OCI-LY1 (cell line): Measurements from ENCODE around the gene HOOK2.

Experiments
- H2AFZ ChIP-seq: fragments of 200-600 bp; sonication (generic), shearing (Covaris generic); 2 replicates; pipeline ENCODE4 v1.6.0; 2014; ENCODE audit warnings: antibody characterized with exemption, mild to moderate bottlenecking, low read length
- H3F3A ChIP-seq: fragments of 200-600 bp; sonication (generic), shearing (Covaris generic); 2 replicates; pipeline ENCODE4 v1.6.0; 2014; ENCODE audit warnings: mild to moderate bottlenecking, antibody characterized with exemption, low read length, moderate library complexity; ENCODE audit not compliant: insufficient read depth
- H3K27ac ChIP-seq: fragments of 200-600 bp; sonication (generic); 2 replicates; pipeline ENCODE4 v1.5.1; 2014; ENCODE audit warnings: low read length, mixed run types, mild to moderate bottlenecking, low read depth; ENCODE audit not compliant: poor library complexity, severe bottlenecking
- H3K27me3 ChIP-seq: fragments of 200-600 bp; sonication (generic); 2 replicates; pipeline ENCODE4 v1.6.0; 2014; ENCODE audit warnings: antibody characterized with exemption, mild to moderate bottlenecking, low read length, moderate library complexity; ENCODE audit not compliant: insufficient read depth
- H3K36me3 ChIP-seq: fragments of 200-600 bp; sonication (generic); 2 replicates; pipeline ENCODE4 v1.6.1; 2014; ENCODE audit warnings: mild to moderate bottlenecking, antibody characterized with exemption, low read length, moderate library complexity, mixed read lengths; ENCODE audit not compliant: insufficient read depth
- H3K4me1 ChIP-seq: fragments of 200-600 bp; sonication (generic); 2 replicates; pipeline ENCODE4 v1.5.1; 2014; ENCODE audit warnings: mild to moderate bottlenecking, low read length, moderate library complexity; ENCODE audit not compliant: insufficient read depth, severe bottlenecking
- H3K4me2 ChIP-seq: fragments of 200-600 bp; sonication (generic), shearing (Covaris generic); 2 replicates; pipeline ENCODE4 v1.6.1; 2014; ENCODE audit warnings: low read length
- H3K4me3 ChIP-seq: fragments of 200-600 bp; sonication (generic); 2 replicates; pipeline ENCODE4 v1.5.1; 2014; ENCODE audit warnings: low read length, low read depth, mild to moderate bottlenecking, mixed read lengths; ENCODE audit not compliant: poor library complexity, severe bottlenecking
- H3K79me2 ChIP-seq: fragments of 200-600 bp; shearing (Covaris generic); 2 replicates; pipeline ENCODE4 v1.6.1; 2016; ENCODE audit warnings: mixed run types, low read length, mixed read lengths; ENCODE audit not compliant: insufficient read depth
- H3K9ac ChIP-seq: fragments of 200-600 bp; sonication (generic), shearing (Covaris generic); 2 replicates; pipeline ENCODE4 v1.6.1; 2014; ENCODE audit warnings: mild to moderate bottlenecking, low read length, mixed read lengths
- H3K9me2 ChIP-seq: fragments of 200-600 bp; sonication (generic), shearing (Covaris generic); 2 replicates; pipeline ENCODE4 v1.6.1; 2014; ENCODE audit warnings: low read depth, mild to moderate bottlenecking, low read length, mixed read lengths
- H3K9me3 ChIP-seq: fragments of 200-600 bp; shearing (Covaris generic); 2 replicates; pipeline ENCODE4 v1.6.1; 2014; ENCODE audit warnings: low read length, mixed read lengths
- H4K20me1 ChIP-seq: fragments of 200-600 bp; sonication (generic), shearing (Covaris generic); 2 replicates; pipeline ENCODE4 v1.6.0; 2016; ENCODE audit warnings: mild to moderate bottlenecking, low read length; ENCODE audit not compliant: insufficient read depth
- CTCF ChIP-seq: fragments of 200-600 bp; sonication (generic), shearing (Covaris generic); IDR thresholded peaks from 2 replicates; pipeline ENCODE4 v1.5.1; 2017; ENCODE audit warnings: mild to moderate bottlenecking, antibody characterized with exemption, low read length, moderate library complexity, mixed read lengths
- EZH2 ChIP-seq: fragments of 200-600 bp; sonication (generic), shearing (Covaris generic); IDR thresholded peaks from 2 replicates; pipeline ENCODE4 v1.8.0; 2017; ENCODE audit warnings: borderline replicate concordance, mixed run types, mild to moderate bottlenecking, antibody characterized with exemption, low read length, moderate library complexity, mixed read lengths

The HOOK2 gene

DNA sequence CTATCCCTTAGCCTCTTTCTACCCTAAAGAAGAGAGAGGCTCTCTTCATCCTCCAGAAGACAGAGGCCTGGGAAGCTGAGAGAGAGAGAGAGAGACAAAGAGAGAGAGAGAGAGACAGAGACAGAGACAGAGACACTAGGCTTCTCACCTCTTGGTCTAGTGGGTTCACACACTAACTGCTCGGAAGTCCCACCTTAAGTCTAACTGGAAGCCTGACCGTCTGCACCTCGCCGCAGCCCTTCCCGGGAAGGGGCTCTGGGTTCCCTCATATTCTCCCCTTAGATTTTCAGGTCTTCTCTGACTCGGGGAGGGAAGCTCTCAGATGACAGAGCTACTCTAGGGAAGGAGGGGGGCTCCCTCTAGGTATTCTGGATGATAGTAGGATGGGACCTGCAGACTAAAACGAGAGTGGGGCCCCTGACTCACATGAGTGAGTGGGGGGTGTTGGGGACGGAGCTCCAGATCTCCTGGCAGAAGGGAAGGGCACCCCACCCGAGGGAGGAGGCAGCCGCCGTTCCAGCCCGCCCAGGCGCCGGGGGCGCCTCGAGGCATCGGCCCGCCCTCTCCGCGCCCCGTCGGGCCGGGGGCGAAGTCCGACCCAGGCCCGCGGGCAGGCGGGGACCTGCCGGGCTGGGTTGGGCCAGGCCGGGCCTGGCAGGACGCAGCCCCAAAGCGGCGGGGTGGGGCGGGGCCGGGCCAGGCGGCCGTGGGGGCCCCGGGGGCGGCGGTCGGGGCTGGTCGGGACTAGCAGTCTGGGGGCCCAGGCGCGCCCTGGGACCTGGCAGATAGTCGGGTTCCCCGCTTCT, 13.9 kb upstream of the HOOK2 start:
- Histone ChIP-seq H3K4me1 (peaks cover 58% of the 10 kb centered on the region), H3K36me3 (no peaks in the 10 kb centered on the region), H2AFZ (no peak overlapping the region)

DNA sequence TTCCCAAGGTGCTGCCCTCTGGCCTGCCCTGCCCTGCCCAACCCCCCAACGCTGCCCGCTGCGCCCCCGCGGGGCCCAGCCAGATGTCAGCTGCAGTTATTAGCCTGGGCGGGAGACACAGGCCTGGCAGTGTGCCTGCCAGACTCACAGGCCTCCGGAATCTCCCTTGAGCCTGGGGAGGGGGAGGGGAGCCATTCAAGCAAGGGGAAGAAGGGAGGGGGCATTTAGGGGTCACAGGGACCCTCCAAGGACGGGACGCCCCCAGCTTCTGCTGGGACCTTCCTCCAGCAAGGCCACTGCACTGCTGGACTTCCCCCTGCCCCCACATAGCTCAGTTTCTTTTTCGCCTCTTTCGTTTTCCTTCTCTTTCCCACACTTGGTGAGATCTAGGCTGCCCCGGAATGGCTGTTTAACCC, 13.3 kb upstream of the HOOK2 start:
- H3K27ac ChIP-seq: peak overlapping the region; percentile 79
- H3K4me1 ChIP-seq: peaks cover 58% of the 10 kb centered on the region
- H3F3A ChIP-seq: no peaks in the 10 kb centered on the region
- no peaks in the 10 kb centered on the region for H3K27me3 ChIP-seq
- H4K20me1 ChIP-seq: no peaks in the 10 kb centered on the region
- no peaks in the 10 kb centered on the region for H3K79me2 ChIP-seq
- H3K9me3 ChIP-seq: no peaks in the 10 kb centered on the region
- no peak for TF ChIP-seq CTCF
- TF ChIP-seq EZH2: no peak
- H3K36me3 ChIP-seq: no peaks in the 10 kb centered on the region
- H3K4me2 ChIP-seq: peak overlapping the region; percentile 77
- H3K4me3 ChIP-seq: peak overlapping the region; percentile 76
- peak overlapping the region; percentile 44; the same call in 1 of the 2 replicates for H3K9ac ChIP-seq
- no peak overlapping the region for H2AFZ ChIP-seq
- no peaks in the 10 kb centered on the region for H3K9me2 ChIP-seq

More for the DNA sequence above, 13.9 kb upstream of the HOOK2 start:
- Histone ChIP-seq H3K27ac (peak overlapping the region; percentile 79), H4K20me1 (no peaks in the 10 kb centered on the region), H3K9ac (peak overlapping the region; percentile 44; the same call in 1 of the 2 replicates), H3K27me3 (no peaks in the 10 kb centered on the region), H3F3A (no peaks in the 10 kb centered on the region), H3K79me2 (no peaks in the 10 kb centered on the region), H3K9me3 (no peaks in the 10 kb centered on the region), H3K4me3 (peak overlapping the region; percentile 76), H3K9me2 (no peaks in the 10 kb centered on the region), H3K4me2 (peak overlapping the region; percentile 77)
- no peak for TF ChIP-seq EZH2
- TF ChIP-seq CTCF: no peak

- H3K36me3 ChIP-seq: no peaks in the 10 kb centered on the region
- H3K27ac ChIP-seq: peak overlapping the region; percentile 79
- no peak overlapping the region; the same call in 1 of the 2 replicates for H3K4me2 ChIP-seq
- no peaks in the 10 kb centered on the region for H4K20me1 ChIP-seq
- H3K9ac ChIP-seq: no peak overlapping the region; the same call in 1 of the 2 replicates
- H3K4me3 ChIP-seq: no peak overlapping the region
- no peak overlapping the region for H2AFZ ChIP-seq
- TF ChIP-seq CTCF (no peak), EZH2 (no peak)
- no peaks in the 10 kb centered on the region for H3K79me2 ChIP-seq
- peaks cover 64% of the 10 kb centered on the region for H3K4me1 ChIP-seq
- no peaks in the 10 kb centered on the region for H3K9me2 ChIP-seq
- no peaks in the 10 kb centered on the region for H3K9me3 ChIP-seq
- no peaks in the 10 kb centered on the region for H3F3A ChIP-seq
- H3K27me3 ChIP-seq: no peaks in the 10 kb centered on the region
Measured at GRCh38 chr19:12788042-12788681, 12.8 kb upstream of the HOOK2 start.
